Fibroblast of lung (primary cell): ENCODE results near the gene HYAL1. TPM values are rescaled to one million over a fixed set of nuclear protein-coding genes. Genes with fewer than 3 reads are reported as not detected.

Source experiments
- DNase-seq, 2 donors: peaks; one replicate each; pipeline versions ENCODE4 v3.0.0 to v3.0.0-alpha.2; 2010; ENCODE audit warnings: low read depth in 2 of 2
- H2AFZ ChIP-seq: 2 replicates; pipeline ENCODE4 v1.5.1; 2012; ENCODE audit warnings: low read length, control low read depth, inconsistent platforms
- H3K27ac ChIP-seq: 2 replicates; pipeline ENCODE4 v1.5.1; 2011; ENCODE audit warnings: low read length, control low read depth; ENCODE audit not compliant: insufficient read depth
- H3K27me3 ChIP-seq: 2 replicates; pipeline ENCODE4 v1.5.1; 2011; ENCODE audit warnings: mild to moderate bottlenecking, low read length; ENCODE audit not compliant: control insufficient read depth, insufficient read depth
- H3K36me3 ChIP-seq: 2 replicates; pipeline ENCODE4 v1.5.1; 2011; ENCODE audit warnings: low read length; ENCODE audit not compliant: control insufficient read depth, insufficient read depth
- H3K4me1 ChIP-seq: 2 replicates; pipeline ENCODE4 v1.5.1; 2011; ENCODE audit warnings: low read length; ENCODE audit not compliant: control insufficient read depth, insufficient read depth; ENCODE audit errors: extremely low read depth
- H3K4me2 ChIP-seq: 2 replicates; pipeline ENCODE4 v1.5.1; 2011; ENCODE audit warnings: low read length, control low read depth; ENCODE audit not compliant: insufficient read depth; ENCODE audit errors: extremely low read depth
- H3K4me3 ChIP-seq, 4 experiments: fragments of 200-600 bp in 1 of 4; sonication (generic) in 1 of 4; replicated peaks in 1 of 4; 2 replicates each; pipeline ENCODE4 v1.5.1; 2011 to 2016; ENCODE audit warnings: low read length in 4 of 4, low read depth in 3 of 4, mild to moderate bottlenecking in 3 of 4, control low read depth in 2 of 4, inconsistent platforms in 1 of 4, mixed read lengths in 1 of 4; ENCODE audit not compliant: insufficient read depth in 1 of 4; ENCODE audit errors: control extremely low read depth in 1 of 4
- H3K79me2 ChIP-seq: 2 replicates; pipeline ENCODE4 v1.5.1; 2012; ENCODE audit warnings: mild to moderate bottlenecking, low read length, inconsistent platforms; ENCODE audit not compliant: control insufficient read depth, insufficient read depth
- H3K9ac ChIP-seq: 2 replicates; pipeline ENCODE4 v1.5.1; 2011; ENCODE audit warnings: mild to moderate bottlenecking, low read length, control low read depth; ENCODE audit not compliant: insufficient read depth
- H3K9me3 ChIP-seq: 2 replicates; pipeline ENCODE4 v1.5.1; 2012; ENCODE audit warnings: low read depth, low read length; ENCODE audit not compliant: control insufficient read depth, insufficient read depth
- H4K20me1 ChIP-seq: 2 replicates; pipeline ENCODE4 v1.5.1; 2011; ENCODE audit warnings: low read length; ENCODE audit not compliant: control insufficient read depth, insufficient read depth; ENCODE audit errors: extremely low read depth
- EZH2 ChIP-seq: IDR thresholded peaks from 2 replicates; pipeline ENCODE4 v1.5.1; 2012; ENCODE audit warnings: low read length, control low read depth, mild to moderate bottlenecking; ENCODE audit errors: missing control alignments
- polyA plus RNA-seq, 2 donors: library from polyadenylated mRNA; depleted of rRNA in 1 of 2; stranded (reverse) in 1 of 2; unstranded in 1 of 2; fragments of >200 nt; gene quantifications; 2 replicates each; pipeline ENCODE4 v1.2.1, GENCODE V29; 2011 to 2012; ENCODE audit warnings: missing spikeins in 1 of 2
- total RNA-seq: library from RNA; depleted of rRNA; stranded (reverse); fragments of >200 nt; gene quantifications from 2 replicates; pipeline ENCODE4 v1.2.1, GENCODE V29; 2014
- TF ChIP-seq, protein P1 (sequence below), 2 donors: IDR thresholded peaks in 1 of 2; conservative IDR thresholded peaks in 1 of 2; 1 replicate in 1 of 2; 2 replicates in 1 of 2; pipeline ENCODE4 v1.5.1; 2011 to 2012; ENCODE audit warnings: low read length in 2 of 2, control low read depth in 1 of 2, inconsistent platforms in 1 of 2, low read depth in 1 of 2, mild to moderate bottlenecking in 1 of 2

Gene HYAL1
- total and polyA plus RNA-seq, 2 donors (not counting 1 experiment from before 2014, with no cell fraction given): 1.3 to 2.5 TPM

DNA sequence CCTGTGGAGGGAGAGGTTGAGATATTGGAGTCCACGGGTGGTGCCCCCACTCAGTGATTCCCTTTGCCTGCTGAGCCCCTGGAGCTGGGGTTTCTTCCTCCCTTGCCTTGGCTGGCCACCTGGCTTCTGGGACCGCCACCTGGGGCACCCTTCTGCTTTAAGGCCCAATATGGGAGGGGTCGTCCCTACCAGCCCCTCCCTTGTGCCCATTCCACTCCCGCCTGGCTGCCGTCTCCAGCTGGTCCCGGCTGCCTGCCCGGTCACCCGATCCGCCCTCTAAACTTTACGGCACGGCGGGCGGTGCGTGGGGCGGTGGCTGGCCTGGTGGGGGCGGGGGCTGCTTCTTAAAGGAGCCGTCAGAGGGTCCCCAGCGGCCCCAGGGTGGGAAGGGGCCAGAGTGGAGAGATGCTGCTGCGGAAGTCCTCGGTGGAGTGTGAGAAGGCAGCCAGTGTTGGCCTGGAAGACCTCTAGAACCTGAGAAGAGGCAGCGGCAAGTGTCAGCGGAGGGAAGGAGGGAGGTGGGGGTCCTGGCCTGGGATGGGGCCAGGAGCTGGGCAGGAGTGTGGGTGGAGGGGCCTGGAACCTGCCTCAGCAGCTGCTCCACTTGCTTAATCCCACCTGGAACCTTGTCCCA lies 36.0 kb downstream of the HYAL1 start:
- peak overlapping the region; percentile 73 for H3K4me2 ChIP-seq
- peaks cover 2% of the 10 kb centered on the region for H3K36me3 ChIP-seq
- no peak overlapping the region for H3K27ac ChIP-seq
- H2AFZ ChIP-seq: peak overlapping the region; percentile 43
- H3K27me3 ChIP-seq: no peaks in the 10 kb centered on the region
- no peaks in the 10 kb centered on the region for H4K20me1 ChIP-seq
- peak overlapping the region; percentile 45 for H3K9ac ChIP-seq
- H3K79me2 ChIP-seq: no peaks in the 10 kb centered on the region
- peak overlapping the region; percentile 46 to 64 (median 55) for H3K4me3 ChIP-seq
- TF ChIP-seq, protein P1, sequence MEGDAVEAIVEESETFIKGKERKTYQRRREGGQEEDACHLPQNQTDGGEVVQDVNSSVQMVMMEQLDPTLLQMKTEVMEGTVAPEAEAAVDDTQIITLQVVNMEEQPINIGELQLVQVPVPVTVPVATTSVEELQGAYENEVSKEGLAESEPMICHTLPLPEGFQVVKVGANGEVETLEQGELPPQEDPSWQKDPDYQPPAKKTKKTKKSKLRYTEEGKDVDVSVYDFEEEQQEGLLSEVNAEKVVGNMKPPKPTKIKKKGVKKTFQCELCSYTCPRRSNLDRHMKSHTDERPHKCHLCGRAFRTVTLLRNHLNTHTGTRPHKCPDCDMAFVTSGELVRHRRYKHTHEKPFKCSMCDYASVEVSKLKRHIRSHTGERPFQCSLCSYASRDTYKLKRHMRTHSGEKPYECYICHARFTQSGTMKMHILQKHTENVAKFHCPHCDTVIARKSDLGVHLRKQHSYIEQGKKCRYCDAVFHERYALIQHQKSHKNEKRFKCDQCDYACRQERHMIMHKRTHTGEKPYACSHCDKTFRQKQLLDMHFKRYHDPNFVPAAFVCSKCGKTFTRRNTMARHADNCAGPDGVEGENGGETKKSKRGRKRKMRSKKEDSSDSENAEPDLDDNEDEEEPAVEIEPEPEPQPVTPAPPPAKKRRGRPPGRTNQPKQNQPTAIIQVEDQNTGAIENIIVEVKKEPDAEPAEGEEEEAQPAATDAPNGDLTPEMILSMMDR (conservative IDR thresholded peaks at IDR 0.05 in 1 of 2, IDR thresholded peaks at IDR 0.05 in 1 of 2; ENCODE audit: low read depth in 1 of 2, low read length in 2 of 2): no peak
- no peak for TF ChIP-seq EZH2
- H3K4me1 ChIP-seq: peaks cover 60% of the 10 kb centered on the region
- H3K9me3 ChIP-seq: no peaks in the 10 kb centered on the region
- DNase-seq: peak in 1 of 2 donors; percentile 28

DNA sequence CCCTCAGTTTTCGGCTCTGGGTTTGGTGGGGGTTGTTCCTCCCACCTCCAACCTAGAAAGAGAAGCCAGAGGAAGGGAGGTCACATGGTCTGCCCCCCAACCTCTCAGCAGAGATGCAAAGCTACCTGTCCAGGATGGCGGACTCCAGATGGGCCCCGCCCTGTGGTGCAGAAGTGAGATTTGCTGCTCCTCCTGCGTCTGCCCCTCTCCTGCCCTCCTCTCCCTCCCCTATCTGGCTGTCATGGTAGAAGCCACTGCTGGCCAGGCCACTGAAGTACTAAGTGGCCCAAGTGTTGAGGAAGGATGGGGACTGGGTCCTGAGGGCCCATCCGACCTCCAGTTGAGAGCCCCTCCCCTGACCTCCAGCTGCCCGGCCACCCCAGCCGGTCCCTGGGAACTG lies 36.5 kb downstream of the HYAL1 start:
- Histone ChIP-seq H3K4me3 (peak overlapping the region; percentile 16 to 64 (median 50)), H3K4me1 (peaks cover 60% of the 10 kb centered on the region), H3K79me2 (no peaks in the 10 kb centered on the region), H2AFZ (no peak overlapping the region), H3K9me3 (no peaks in the 10 kb centered on the region), H3K27me3 (no peaks in the 10 kb centered on the region), H3K4me2 (peak overlapping the region; percentile 72), H3K9ac (peak overlapping the region; percentile 45), H3K36me3 (peaks cover 2% of the 10 kb centered on the region), H4K20me1 (no peaks in the 10 kb centered on the region), H3K27ac (no peak overlapping the region)
- DNase-seq: no peak
- TF ChIP-seq, protein P1 (conservative IDR thresholded peaks at IDR 0.05 in 1 of 2, IDR thresholded peaks at IDR 0.05 in 1 of 2; ENCODE audit: low read depth in 1 of 2, low read length in 2 of 2): no peak
- no peak for TF ChIP-seq EZH2

DNA sequence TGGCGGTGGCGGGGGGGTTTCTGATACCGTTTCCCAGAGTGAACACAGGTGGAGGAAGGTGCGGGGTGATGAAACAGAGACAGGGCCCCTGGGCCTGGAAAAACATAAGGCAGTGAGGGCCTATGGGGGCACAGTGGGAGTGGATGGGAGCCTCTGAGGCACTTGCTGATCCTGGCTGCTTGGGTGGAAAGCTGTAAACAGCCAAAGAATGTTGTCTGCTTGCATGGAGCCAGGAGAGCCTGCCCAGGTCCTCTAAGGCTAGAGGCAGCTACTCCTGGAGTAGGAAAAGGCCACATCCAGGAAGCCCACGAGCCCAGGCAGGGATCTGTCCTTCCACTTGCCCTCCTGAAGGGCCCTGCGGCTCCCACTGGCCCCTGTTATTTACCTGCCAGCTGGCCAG lies 37.4 kb downstream of the HYAL1 start:
- no peak overlapping the region for H3K9ac ChIP-seq
- H3K9me3 ChIP-seq: no peaks in the 10 kb centered on the region
- H3K4me1 ChIP-seq: peaks cover 59% of the 10 kb centered on the region
- H2AFZ ChIP-seq: no peak overlapping the region
- H3K4me2 ChIP-seq: no peak overlapping the region
- no peak overlapping the region for H3K27ac ChIP-seq
- no peak overlapping the region for H3K4me3 ChIP-seq
- no peak for TF ChIP-seq EZH2
- TF ChIP-seq, protein P1 (conservative IDR thresholded peaks at IDR 0.05 in 1 of 2, IDR thresholded peaks at IDR 0.05 in 1 of 2; ENCODE audit: low read depth in 1 of 2, low read length in 2 of 2): no peak
- H4K20me1 ChIP-seq: no peaks in the 10 kb centered on the region
- H3K79me2 ChIP-seq: no peaks in the 10 kb centered on the region
- no peaks in the 10 kb centered on the region for H3K27me3 ChIP-seq
- peaks cover 2% of the 10 kb centered on the region for H3K36me3 ChIP-seq
- no peak for DNase-seq
